ENCODE results near the gene TAS1R3. TPM values are rescaled to one million over a fixed set of nuclear protein-coding genes. Genes with fewer than 3 reads are reported as not detected.

TAS1R3 gene
- total RNA-seq, 1 experiment from 2014 or later: 0.22 TPM

DNA sequence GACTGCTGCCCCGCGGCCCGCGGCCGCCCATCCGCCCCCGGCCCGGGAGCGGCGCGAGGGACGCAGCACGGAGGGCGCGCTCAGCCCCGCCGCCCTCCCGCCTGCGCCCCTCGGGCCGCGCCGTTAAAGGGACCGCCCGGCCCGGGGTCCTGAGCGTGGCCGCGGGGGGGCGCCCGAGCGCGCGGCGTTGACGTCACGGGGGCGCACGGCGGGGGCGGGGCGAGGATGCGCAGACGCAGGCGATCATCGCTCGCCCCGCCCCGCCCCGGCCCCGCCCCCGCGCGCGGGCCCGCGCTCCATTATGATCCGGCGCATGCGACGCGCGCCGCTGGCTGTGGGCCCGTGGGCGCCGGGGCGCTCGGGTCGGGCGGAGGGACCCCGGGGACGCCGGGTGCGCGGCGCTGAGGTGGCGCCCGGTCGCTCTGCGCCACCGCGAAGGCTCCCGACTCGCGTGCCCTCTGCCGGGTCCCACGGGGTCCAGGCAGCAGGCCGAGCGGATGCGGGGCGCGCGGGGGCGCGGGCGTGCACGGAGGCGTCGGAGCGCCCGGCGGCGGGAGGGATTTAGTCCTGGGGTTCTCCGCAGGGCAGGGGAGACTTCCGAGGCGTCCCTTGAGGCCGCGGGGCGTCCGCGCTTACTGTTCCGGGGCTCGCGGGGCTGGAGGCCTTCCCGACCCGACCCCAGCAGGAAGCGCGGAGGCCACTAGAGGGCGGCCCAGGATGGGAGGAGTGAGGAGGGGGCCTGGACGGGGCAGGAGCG is 18.4 kb downstream of the TAS1R3 start, which contains the start of gene DVL1 (continued):
- TF ChIP-seq, protein P1, sequence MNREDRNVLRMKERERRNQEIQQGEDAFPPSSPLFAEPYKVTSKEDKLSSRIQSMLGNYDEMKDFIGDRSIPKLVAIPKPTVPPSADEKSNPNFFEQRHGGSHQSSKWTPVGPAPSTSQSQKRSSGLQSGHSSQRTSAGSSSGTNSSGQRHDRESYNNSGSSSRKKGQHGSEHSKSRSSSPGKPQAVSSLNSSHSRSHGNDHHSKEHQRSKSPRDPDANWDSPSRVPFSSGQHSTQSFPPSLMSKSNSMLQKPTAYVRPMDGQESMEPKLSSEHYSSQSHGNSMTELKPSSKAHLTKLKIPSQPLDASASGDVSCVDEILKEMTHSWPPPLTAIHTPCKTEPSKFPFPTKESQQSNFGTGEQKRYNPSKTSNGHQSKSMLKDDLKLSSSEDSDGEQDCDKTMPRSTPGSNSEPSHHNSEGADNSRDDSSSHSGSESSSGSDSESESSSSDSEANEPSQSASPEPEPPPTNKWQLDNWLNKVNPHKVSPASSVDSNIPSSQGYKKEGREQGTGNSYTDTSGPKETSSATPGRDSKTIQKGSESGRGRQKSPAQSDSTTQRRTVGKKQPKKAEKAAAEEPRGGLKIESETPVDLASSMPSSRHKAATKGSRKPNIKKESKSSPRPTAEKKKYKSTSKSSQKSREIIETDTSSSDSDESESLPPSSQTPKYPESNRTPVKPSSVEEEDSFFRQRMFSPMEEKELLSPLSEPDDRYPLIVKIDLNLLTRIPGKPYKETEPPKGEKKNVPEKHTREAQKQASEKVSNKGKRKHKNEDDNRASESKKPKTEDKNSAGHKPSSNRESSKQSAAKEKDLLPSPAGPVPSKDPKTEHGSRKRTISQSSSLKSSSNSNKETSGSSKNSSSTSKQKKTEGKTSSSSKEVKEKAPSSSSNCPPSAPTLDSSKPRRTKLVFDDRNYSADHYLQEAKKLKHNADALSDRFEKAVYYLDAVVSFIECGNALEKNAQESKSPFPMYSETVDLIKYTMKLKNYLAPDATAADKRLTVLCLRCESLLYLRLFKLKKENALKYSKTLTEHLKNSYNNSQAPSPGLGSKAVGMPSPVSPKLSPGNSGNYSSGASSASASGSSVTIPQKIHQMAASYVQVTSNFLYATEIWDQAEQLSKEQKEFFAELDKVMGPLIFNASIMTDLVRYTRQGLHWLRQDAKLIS (CRISPR knock-in tag; IDR thresholded peaks at IDR 0.05; ENCODE audit: borderline replicate concordance): no peak
- TF ChIP-seq ZNF423 (CRISPR knock-in tag; IDR thresholded peaks at IDR 0.05) (peak; percentile 8), SMAD3 (CRISPR knock-in tag; IDR thresholded peaks at IDR 0.05; ENCODE audit: borderline replicate concordance) (no peak), ZNF396 (CRISPR knock-in tag; IDR thresholded peaks at IDR 0.05; ENCODE audit: borderline replicate concordance) (no peak), ZNF263 (CRISPR knock-in tag; IDR thresholded peaks at IDR 0.05; ENCODE audit: low read depth) (no peak), FOXJ3 (CRISPR knock-in tag; IDR thresholded peaks at IDR 0.05; ENCODE audit: borderline replicate concordance) (no peak)

DNA sequence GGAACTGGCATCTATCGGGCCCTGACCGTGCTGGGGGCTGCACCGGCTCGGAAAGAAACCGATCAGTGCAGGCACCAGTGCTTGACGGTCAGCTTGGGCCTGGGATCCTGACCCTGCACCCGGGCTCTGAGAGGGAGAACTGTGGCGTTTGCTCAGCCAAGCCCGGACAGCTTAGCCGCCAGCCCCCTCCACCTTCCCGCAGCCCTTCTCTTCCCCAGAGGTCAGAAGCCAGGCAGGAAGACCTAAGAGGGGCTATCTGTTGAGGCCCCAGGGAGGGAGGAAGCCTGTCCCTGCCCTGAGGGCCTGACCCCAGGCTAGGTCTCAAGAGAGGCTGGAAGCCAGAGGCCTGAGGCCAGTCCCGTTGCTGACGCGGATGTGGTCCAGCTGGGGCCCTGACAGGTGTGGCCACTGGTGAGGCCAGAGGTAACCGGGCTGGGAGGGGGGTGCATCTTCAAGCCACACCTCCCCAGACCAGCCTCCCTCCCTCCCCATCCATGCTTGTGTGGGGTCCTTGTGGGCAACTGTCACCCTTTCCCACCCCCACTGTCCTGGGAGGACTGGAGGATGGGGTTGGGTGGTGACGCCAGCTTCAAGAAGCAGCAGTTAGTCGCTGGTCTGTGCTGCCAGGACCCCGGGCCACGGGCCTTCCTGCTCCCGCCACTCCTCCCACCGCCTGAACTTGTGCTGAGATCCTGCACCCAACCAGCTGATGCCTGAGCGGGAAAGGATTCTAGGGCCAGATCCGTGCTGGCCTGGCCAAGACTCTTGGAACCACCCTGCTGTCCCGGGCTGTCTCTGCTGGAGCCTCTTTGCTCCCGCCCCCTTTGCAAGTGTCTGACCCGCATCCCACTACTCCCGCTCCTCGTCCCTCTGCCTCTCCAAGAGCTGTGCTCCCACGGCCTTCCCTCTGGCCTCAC is 20.7 kb downstream of the TAS1R3 start:
- peak; percentile 72 for TF ChIP-seq ZNF263 (CRISPR knock-in tag; IDR thresholded peaks at IDR 0.05; ENCODE audit: low read depth)
- TF ChIP-seq ESRRA (CRISPR knock-in tag; IDR thresholded peaks at IDR 0.05; ENCODE audit: borderline replicate concordance): 0 out of 2 replicates have a peak, but pooled peaks have one; percentile 36
- TF ChIP-seq, protein P2, sequence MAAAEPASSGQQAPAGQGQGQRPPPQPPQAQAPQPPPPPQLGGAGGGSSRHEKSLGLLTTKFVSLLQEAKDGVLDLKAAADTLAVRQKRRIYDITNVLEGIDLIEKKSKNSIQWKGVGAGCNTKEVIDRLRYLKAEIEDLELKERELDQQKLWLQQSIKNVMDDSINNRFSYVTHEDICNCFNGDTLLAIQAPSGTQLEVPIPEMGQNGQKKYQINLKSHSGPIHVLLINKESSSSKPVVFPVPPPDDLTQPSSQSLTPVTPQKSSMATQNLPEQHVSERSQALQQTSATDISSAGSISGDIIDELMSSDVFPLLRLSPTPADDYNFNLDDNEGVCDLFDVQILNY (CRISPR knock-in tag; IDR thresholded peaks at IDR 0.05): no peak
- Mint-ChIP-seq H3K27me3 (ENCODE audit: low read depth) (peaks cover 17% of the 10 kb centered on the region), H3K27ac (peak overlapping the region; percentile 78), H3K36me3 (no peaks in the 10 kb centered on the region), H3K4me1 (peaks cover 27% of the 10 kb centered on the region), H3K9me3 (no peaks in the 10 kb centered on the region), H3K4me3 (peak overlapping the region; percentile 49)
- ChIA-PET POLR2A (interaction anchor here (0.6 kb wide), 1 partner anchor 20 kb away, joined by 3 read pairs; no protein-coding TSS in a partner anchor), CTCF (interaction anchor here (0.5 to 1.9 kb wide), 6 partner anchors 10 to 427 kb away, joined by 3 to 10 read pairs (median 4); no protein-coding TSS in a partner anchor)
- DNase-seq (ENCODE audit: low spot score) (no peak), ATAC-seq (no peak)

DNA sequence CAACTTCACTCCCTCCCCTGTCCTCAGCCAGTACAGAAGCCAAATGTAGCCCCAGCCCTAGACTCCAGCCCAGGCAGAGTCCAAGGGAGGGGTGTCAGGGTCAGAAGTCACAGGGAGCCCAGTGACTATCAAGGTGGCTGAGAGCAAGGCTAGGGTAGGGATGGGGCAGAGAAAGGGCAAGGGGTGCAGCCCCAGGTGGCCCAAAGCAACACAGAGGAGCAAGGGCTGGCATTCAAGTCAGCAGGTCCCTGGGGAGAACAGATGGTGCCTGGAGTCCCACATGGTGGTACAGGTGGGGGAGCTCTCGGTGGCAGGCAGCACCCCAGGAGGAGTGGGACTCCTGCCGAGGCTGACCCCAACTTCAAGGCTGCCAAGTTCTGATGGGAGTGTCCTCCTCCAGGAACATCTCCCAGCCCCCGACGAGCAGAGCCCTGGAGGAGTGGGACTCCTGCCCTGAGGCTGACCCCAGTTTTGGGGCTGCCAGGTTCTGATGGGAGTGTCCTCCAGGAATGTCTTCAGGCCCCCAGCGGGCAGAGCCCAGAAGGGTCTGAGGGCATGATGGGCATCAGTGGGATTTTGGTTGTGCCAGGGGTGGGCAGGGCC is 21.8 kb downstream of the TAS1R3 start:
- no peak overlapping the region; the same call in 1 of the 2 replicates for H3K27ac Mint-ChIP-seq
- TF ChIP-seq RELA (CRISPR knock-in tag; IDR thresholded peaks at IDR 0.05; ENCODE audit: borderline replicate concordance) (0 out of 2 replicates have a peak, but pooled peaks have one; percentile 55), HMGA2 (CRISPR knock-in tag; IDR thresholded peaks at IDR 0.05) (no peak), ATF1 (CRISPR knock-in tag; IDR thresholded peaks at IDR 0.05) (no peak), ZNF423 (CRISPR knock-in tag; IDR thresholded peaks at IDR 0.05) (0 out of 2 replicates have a peak, but pooled peaks have one; percentile 13), FOXJ3 (CRISPR knock-in tag; IDR thresholded peaks at IDR 0.05; ENCODE audit: borderline replicate concordance) (no peak), TP53 (CRISPR knock-in tag; IDR thresholded peaks at IDR 0.05) (no peak)
- TF ChIP-seq, protein P3, sequence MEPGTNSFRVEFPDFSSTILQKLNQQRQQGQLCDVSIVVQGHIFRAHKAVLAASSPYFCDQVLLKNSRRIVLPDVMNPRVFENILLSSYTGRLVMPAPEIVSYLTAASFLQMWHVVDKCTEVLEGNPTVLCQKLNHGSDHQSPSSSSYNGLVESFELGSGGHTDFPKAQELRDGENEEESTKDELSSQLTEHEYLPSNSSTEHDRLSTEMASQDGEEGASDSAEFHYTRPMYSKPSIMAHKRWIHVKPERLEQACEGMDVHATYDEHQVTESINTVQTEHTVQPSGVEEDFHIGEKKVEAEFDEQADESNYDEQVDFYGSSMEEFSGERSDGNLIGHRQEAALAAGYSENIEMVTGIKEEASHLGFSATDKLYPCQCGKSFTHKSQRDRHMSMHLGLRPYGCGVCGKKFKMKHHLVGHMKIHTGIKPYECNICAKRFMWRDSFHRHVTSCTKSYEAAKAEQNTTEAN (CRISPR knock-in tag; IDR thresholded peaks at IDR 0.05): 0 out of 2 replicates have a peak, but pooled peaks have one; percentile 35
- TF ChIP-seq, protein P4, sequence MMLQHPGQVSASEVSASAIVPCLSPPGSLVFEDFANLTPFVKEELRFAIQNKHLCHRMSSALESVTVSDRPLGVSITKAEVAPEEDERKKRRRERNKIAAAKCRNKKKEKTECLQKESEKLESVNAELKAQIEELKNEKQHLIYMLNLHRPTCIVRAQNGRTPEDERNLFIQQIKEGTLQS (CRISPR knock-in tag; conservative IDR thresholded peaks at IDR 0.05): no peak
- POLR2A ChIA-PET: no interaction called here
- ATAC-seq (no peak), DNase-seq (ENCODE audit: low spot score) (no peak)
- CTCF ChIA-PET: interaction anchor here (1.0 to 1.9 kb wide), 4 partner anchors 19 to 61 kb away, joined by 3 to 10 read pairs (median 4); no protein-coding TSS in a partner anchor
- peaks cover 21% of the 10 kb centered on the region for H3K4me1 Mint-ChIP-seq
- H3K36me3 Mint-ChIP-seq: no peaks in the 10 kb centered on the region
- H3K4me3 Mint-ChIP-seq: peak overlapping the region; percentile 73
- no peaks in the 10 kb centered on the region for H3K9me3 Mint-ChIP-seq
- H3K27me3 Mint-ChIP-seq (ENCODE audit: low read depth): peaks cover 17% of the 10 kb centered on the region

Data from WTC11 (cell line).